Neural cell (in vitro differentiated cells): ENCODE results near the gene VPS8.

Experiments
- CTCF ChIP-seq: fragments of 450-650 bp; IDR thresholded peaks from 2 replicates; pipeline ENCODE4 v1.5.1; 2014; ENCODE audit warnings: antibody characterized with exemption, mild to moderate bottlenecking, moderate library complexity; ENCODE audit not compliant: poor library complexity, severe bottlenecking
- EZH2 ChIP-seq: fragments of 200-600, 300-800 bp; shearing (Covaris generic), sonication (generic); IDR thresholded peaks from 2 replicates; pipeline ENCODE4 v1.6.1; 2014; ENCODE audit warnings: antibody characterized with exemption, low read length, borderline replicate concordance, mild to moderate bottlenecking; ENCODE audit not compliant: insufficient read depth, poor library complexity, severe bottlenecking
- POLR2AphosphoS5 ChIP-seq: IDR thresholded peaks from 2 replicates; pipeline ENCODE4 v1.6.1; 2012
- RAD21 ChIP-seq: fragments of 450-650 bp; conservative IDR thresholded peaks from 2 replicates; pipeline ENCODE4 v1.6.1; 2014; ENCODE audit warnings: antibody characterized with exemption, mild to moderate bottlenecking, moderate library complexity

- no peak for TF ChIP-seq EZH2
- no peak for TF ChIP-seq CTCF
- TF ChIP-seq POLR2AphosphoS5 = no peak
- no peak for TF ChIP-seq RAD21
These were observed 264.3 kb downstream of the VPS8 start for GRCh38 chr3:185076219-185076618.
